Duodenal mucosa (tissue), 2 donors: ENCODE results near the gene MACROD2.

Experiments
- H3K27ac ChIP-seq: one replicate; pipeline ENCODE4 v1.7.0; 2013; ENCODE audit warnings: low read depth, low read length
- H3K27me3 ChIP-seq, 2 donors: one replicate each; pipeline ENCODE4 v1.7.0; 2013; ENCODE audit warnings: low read length in 2 of 2, control low read depth in 1 of 2; ENCODE audit not compliant: insufficient read depth in 2 of 2, control insufficient read depth in 1 of 2
- H3K36me3 ChIP-seq, 2 donors: one replicate each; pipeline ENCODE4 v1.7.0; 2013; ENCODE audit warnings: low read length in 2 of 2, control low read depth in 1 of 2; ENCODE audit not compliant: insufficient read depth in 2 of 2, control insufficient read depth in 1 of 2
- H3K4me1 ChIP-seq, 2 donors: one replicate each; pipeline ENCODE4 v1.7.0; 2013; ENCODE audit warnings: low read length in 2 of 2, control low read depth in 1 of 2; ENCODE audit not compliant: insufficient read depth in 2 of 2, control insufficient read depth in 1 of 2
- H3K4me3 ChIP-seq, 2 donors: one replicate each; pipeline ENCODE4 v1.7.0; 2013; ENCODE audit warnings: low read length in 2 of 2, low read depth in 1 of 2
- H3K9ac ChIP-seq, 2 donors: one replicate each; pipeline ENCODE4 v1.7.0; 2013; ENCODE audit warnings: low read length in 2 of 2, low read depth in 1 of 2
- H3K9me3 ChIP-seq, 2 donors: one replicate each; pipeline ENCODE4 v1.7.0; 2013; ENCODE audit warnings: low read length in 2 of 2, control low read depth in 1 of 2; ENCODE audit not compliant: control insufficient read depth in 1 of 2

MACROD2 gene

GRCh38 chr20:14288341-14289330 is 293.3 kb downstream of the MACROD2 start:
- H3K4me3 ChIP-seq, result no peak overlapping the region
- no peaks in the 10 kb centered on the region for H3K9me3 ChIP-seq
- H3K27me3 ChIP-seq, result no peaks in the 10 kb centered on the region
- H3K9ac ChIP-seq, result no peak overlapping the region
- H3K27ac ChIP-seq, result no peak overlapping the region
- H3K4me1 ChIP-seq, result no peaks in the 10 kb centered on the region
- no peaks in the 10 kb centered on the region for H3K36me3 ChIP-seq

GRCh38 chr20:14291502-14291901 is 296.2 kb downstream of the MACROD2 start:
- Histone ChIP-seq H3K27me3 (no peaks in the 10 kb centered on the region), H3K4me3 (no peak overlapping the region), H3K27ac (no peak overlapping the region), H3K36me3 (no peaks in the 10 kb centered on the region), H3K9ac (no peak overlapping the region), H3K4me1 (no peaks in the 10 kb centered on the region), H3K9me3 (no peaks in the 10 kb centered on the region)

DNA sequence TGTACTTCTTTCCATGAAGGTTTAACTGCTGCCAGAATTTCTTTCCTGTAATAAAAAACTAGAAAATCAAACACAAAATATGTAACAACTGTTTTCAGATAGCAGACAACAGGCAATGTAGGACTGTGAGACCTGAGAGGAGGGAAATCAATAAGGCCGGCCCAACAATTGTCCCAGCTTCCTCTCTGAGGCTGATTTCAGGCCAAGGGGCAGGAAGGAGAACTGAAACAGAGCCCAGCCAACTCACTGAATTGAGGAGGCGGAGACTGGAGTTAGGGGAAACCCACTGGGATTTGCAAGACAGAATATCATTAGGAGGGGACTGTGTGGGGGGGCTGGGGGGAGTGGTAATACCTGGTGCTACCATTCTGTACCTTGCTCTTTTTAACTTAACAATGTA is 299.9 kb downstream of the MACROD2 start:
- Histone ChIP-seq H3K4me1 (no peaks in the 10 kb centered on the region), H3K36me3 (no peaks in the 10 kb centered on the region), H3K27ac (no peak overlapping the region)

DNA sequence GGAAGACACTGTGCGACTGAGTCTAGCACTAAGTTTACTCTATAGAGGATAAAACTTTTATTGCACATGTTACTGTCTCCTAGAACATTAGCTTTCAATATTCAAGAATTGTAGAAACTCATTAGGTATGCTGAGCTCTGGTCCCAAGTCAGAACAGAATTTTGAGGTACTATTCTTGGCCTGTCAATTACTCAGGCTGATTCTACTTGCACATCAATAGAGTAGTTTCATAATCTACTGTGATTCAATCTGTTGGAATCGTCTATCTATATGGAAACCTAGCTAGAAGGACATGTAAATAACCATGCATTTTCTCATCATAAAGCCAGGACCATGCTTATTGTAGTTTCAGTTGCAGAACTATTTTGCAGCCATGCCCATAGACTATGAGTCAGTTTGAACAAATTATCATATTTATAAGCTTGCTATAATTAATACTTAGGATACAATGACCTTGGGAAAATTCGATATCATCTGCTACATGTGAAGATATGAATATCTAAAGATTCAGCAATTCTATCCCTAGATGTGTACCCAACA is 300.5 kb downstream of the MACROD2 start:
- Histone ChIP-seq H3K27me3 (no peaks in the 10 kb centered on the region), H3K9me3 (no peaks in the 10 kb centered on the region), H3K9ac (no peak overlapping the region), H3K36me3 (no peaks in the 10 kb centered on the region), H3K4me3 (no peak overlapping the region), H3K4me1 (no peaks in the 10 kb centered on the region), H3K27ac (no peak overlapping the region)

More for the DNA sequence above, 299.9 kb downstream of the MACROD2 start:
- no peaks in the 10 kb centered on the region for H3K9me3 ChIP-seq
- no peak overlapping the region for H3K9ac ChIP-seq
- H3K27me3 ChIP-seq, result no peaks in the 10 kb centered on the region
- no peak overlapping the region for H3K4me3 ChIP-seq

- no peak overlapping the region for H3K4me3 ChIP-seq
- no peak overlapping the region for H3K9ac ChIP-seq
- H3K36me3 ChIP-seq, result no peaks in the 10 kb centered on the region
- H3K27ac ChIP-seq, result no peak overlapping the region
- H3K9me3 ChIP-seq, result no peaks in the 10 kb centered on the region
- no peaks in the 10 kb centered on the region for H3K4me1 ChIP-seq
- no peaks in the 10 kb centered on the region for H3K27me3 ChIP-seq
These were observed 304.5 kb downstream of the MACROD2 start for GRCh38 chr20:14299831-14300230.

DNA sequence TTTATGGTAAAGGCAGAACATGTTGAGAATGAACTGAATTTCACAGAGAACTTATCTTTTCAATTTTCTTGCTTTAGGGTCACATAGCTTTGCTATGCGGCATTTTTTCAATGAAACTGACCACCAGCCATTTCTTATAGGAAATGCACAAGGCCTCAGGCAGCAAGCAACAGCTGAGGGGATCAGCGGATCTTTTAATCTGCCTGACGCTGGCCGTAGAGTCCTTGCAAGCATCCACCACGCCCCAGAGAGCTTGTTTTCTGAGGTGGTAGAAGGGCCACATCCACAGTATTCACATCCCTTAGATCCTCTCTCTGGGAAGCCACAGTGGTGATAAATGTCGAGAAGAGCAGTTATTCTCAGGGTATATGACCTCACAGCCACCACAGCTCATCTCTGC is 307.8 kb downstream of the MACROD2 start:
- Histone ChIP-seq H3K9ac (no peak overlapping the region), H3K36me3 (no peaks in the 10 kb centered on the region), H3K4me3 (no peak overlapping the region), H3K9me3 (no peaks in the 10 kb centered on the region), H3K4me1 (no peaks in the 10 kb centered on the region), H3K27me3 (no peaks in the 10 kb centered on the region), H3K27ac (no peak overlapping the region)

DNA sequence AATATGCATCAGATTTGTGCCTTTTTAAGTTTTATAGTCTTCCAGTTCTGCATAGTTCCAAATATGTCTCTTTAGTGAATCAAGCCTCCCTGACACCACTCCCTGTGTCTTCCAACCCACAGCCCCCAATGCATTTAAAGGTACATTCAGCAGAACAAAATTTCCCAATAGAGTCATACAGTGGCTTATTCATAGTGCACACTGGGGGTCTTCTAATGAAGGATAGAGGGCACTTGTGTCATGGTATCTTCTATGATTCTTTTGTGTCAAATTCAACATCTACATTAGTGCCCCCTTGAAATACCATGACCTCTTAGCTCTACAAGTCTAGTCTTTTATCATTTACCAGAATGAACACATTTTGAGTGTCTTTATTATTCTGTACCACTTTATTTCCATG is 308.3 kb downstream of the MACROD2 start:
- Histone ChIP-seq H3K4me3 (no peak overlapping the region), H3K27me3 (no peaks in the 10 kb centered on the region), H3K9me3 (no peaks in the 10 kb centered on the region), H3K9ac (no peak overlapping the region), H3K4me1 (no peaks in the 10 kb centered on the region), H3K36me3 (no peaks in the 10 kb centered on the region), H3K27ac (no peak overlapping the region)

- H3K4me1 ChIP-seq, result no peaks in the 10 kb centered on the region
- H3K9ac ChIP-seq, result no peak overlapping the region
- no peak overlapping the region for H3K4me3 ChIP-seq
- no peak overlapping the region for H3K27ac ChIP-seq
- no peaks in the 10 kb centered on the region for H3K27me3 ChIP-seq
- H3K9me3 ChIP-seq, result no peaks in the 10 kb centered on the region
- no peaks in the 10 kb centered on the region for H3K36me3 ChIP-seq
These were observed 309.2 kb downstream of the MACROD2 start for GRCh38 chr20:14304472-14304871.

GRCh38 chr20:14307956-14308355 is 312.6 kb downstream of the MACROD2 start:
- Histone ChIP-seq H3K36me3 (no peaks in the 10 kb centered on the region), H3K4me1 (no peaks in the 10 kb centered on the region), H3K27ac (no peak overlapping the region), H3K27me3 (no peaks in the 10 kb centered on the region), H3K9me3 (no peaks in the 10 kb centered on the region), H3K4me3 (no peak overlapping the region), H3K9ac (no peak overlapping the region)

DNA sequence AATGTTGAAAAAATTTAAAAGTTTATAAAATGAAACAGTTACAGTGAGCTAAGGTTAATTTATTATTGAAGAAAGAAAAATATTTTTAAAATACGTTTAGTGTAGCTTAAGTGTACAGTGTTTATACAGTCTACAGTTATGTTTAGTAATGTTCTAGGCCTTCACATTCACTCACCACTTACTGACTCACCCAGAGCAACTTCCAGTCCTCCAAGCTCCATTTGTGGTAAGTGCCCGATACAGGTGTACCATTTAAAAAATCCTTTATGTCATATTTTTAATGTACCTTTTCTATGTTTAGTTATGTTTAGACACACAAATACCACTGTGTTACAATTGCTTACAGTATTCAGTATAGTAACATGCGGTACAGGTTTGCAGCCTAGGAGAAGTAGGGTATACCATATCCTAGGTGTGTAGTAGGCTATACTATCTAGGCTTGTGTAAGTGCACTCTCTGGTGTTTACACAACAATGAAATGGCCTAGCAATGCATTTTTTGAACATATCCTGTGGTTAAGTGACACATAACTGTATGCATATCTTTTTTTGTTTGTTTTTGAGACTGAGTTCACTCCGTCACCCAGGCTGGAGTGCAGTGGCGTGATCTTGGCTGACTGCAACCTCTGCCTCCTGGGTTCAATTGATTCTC is 315.8 kb downstream of the MACROD2 start:
- H3K9ac ChIP-seq, result no peak overlapping the region
- H3K4me3 ChIP-seq, result no peak overlapping the region
- no peaks in the 10 kb centered on the region for H3K9me3 ChIP-seq

More for the DNA sequence above, 315.8 kb downstream of the MACROD2 start:
- H3K4me1 ChIP-seq, result no peaks in the 10 kb centered on the region
- H3K36me3 ChIP-seq, result no peaks in the 10 kb centered on the region
- no peaks in the 10 kb centered on the region for H3K27me3 ChIP-seq
- H3K27ac ChIP-seq, result no peak overlapping the region
